GM21360 (cell line): ENCODE measurements around the gene ZNF692.
"Not testable (repeated sequence)": the region's sequence is repeated elsewhere in the genome, so short reads cannot be mapped to it uniquely, and the experiment has no call there.

Source experiments
- ATAC-seq: cut with Tn5 transposase; IDR thresholded peaks from one replicate; pipeline ENCODE4 v1.9.1; 2021; ENCODE audit warnings: mild to moderate bottlenecking, moderate library complexity; ENCODE audit not compliant: unreplicated experiment

ZNF692 gene

GRCh38 chr1:248810000-248810726, 48.7 kb downstream of the ZNF692 start:
- ATAC-seq, result no peak

- no peak for ATAC-seq
Measured at GRCh38 chr1:248808876-248809275, 50.0 kb downstream of the ZNF692 start.

- ATAC-seq, result peak; percentile 52
Measured at GRCh38 chr1:248807067-248807737, 51.7 kb downstream of the ZNF692 start.

- no peak for ATAC-seq
Measured at GRCh38 chr1:248805876-248806275, 53.0 kb downstream of the ZNF692 start.

- ATAC-seq, result peak; percentile 90
Measured at GRCh38 chr1:248804771-248805681, 53.9 kb downstream of the ZNF692 start.

GRCh38 chr1:248803501-248803900, 55.4 kb downstream of the ZNF692 start:
- ATAC-seq, result not testable (repeated sequence)

GRCh38 chr1:248802454-248802853, 56.4 kb downstream of the ZNF692 start:
- no peak for ATAC-seq

GRCh38 chr1:248800459-248800858, 58.4 kb downstream of the ZNF692 start:
- ATAC-seq, result no peak
